ACC112 (cell line): Measurements from ENCODE around the gene CRY2.
A peak's percentile ranks its signal among the peaks of the same experiment; 100 is the strongest.

ENCODE experiments used
- H2AFZ ChIP-seq: fragments of 200-600 bp; sonication (generic); one replicate; pipeline ENCODE4 v1.6.0; 2017; ENCODE audit warnings: antibody characterized with exemption, low read length; ENCODE audit not compliant: unreplicated experiment
- H3K27ac ChIP-seq: fragments of 200-600 bp; sonication (generic); 2 replicates; pipeline ENCODE4 v1.5.1; 2014; ENCODE audit warnings: low read depth, mild to moderate bottlenecking, antibody characterized with exemption, low read length, moderate library complexity
- H3K27me3 ChIP-seq: fragments of 200-600 bp; sonication (generic); 2 replicates; pipeline ENCODE4 v1.6.1; 2014; ENCODE audit warnings: mild to moderate bottlenecking, antibody characterized with exemption, low read length, moderate library complexity, mixed read lengths; ENCODE audit not compliant: insufficient read depth
- H3K36me3 ChIP-seq: fragments of 200-600 bp; sonication (generic); 2 replicates; pipeline ENCODE4 v1.6.1; 2016; ENCODE audit warnings: mild to moderate bottlenecking, antibody characterized with exemption, low read length, moderate library complexity, mixed read lengths; ENCODE audit not compliant: insufficient read depth
- H3K4me1 ChIP-seq: fragments of 200-600 bp; sonication (generic); one replicate; pipeline ENCODE4 v1.6.1; 2016; ENCODE audit warnings: low read length, mixed read lengths; ENCODE audit not compliant: insufficient read depth, unreplicated experiment, control insufficient read depth
- H3K4me3 ChIP-seq: fragments of 200-600 bp; sonication (generic); 2 replicates; pipeline ENCODE4 v1.5.1; 2014; ENCODE audit warnings: mild to moderate bottlenecking, low read depth, low read length
- H3K79me2 ChIP-seq: fragments of 200-600 bp; sonication (generic); one replicate; pipeline ENCODE4 v1.6.0; 2016; ENCODE audit warnings: low read length; ENCODE audit not compliant: control insufficient read depth, unreplicated experiment, insufficient read depth

The CRY2 gene

GRCh38 chr11:45860348-45860747 lies 13.1 kb downstream of the CRY2 start:
- peaks cover 38% of the 10 kb centered on the region for H3K4me1 ChIP-seq
- peaks cover 19% of the 10 kb centered on the region for H3K36me3 ChIP-seq
- peak overlapping the region; percentile 65 for H3K27ac ChIP-seq
- H3K79me2 ChIP-seq: peaks cover 3% of the 10 kb centered on the region
- H2AFZ ChIP-seq: no peak overlapping the region
- H3K4me3 ChIP-seq: no peak overlapping the region
- no peaks in the 10 kb centered on the region for H3K27me3 ChIP-seq

GRCh38 chr11:45860764-45861510 lies 13.7 kb downstream of the CRY2 start:
- Histone ChIP-seq H3K36me3 (peaks cover 19% of the 10 kb centered on the region), H3K4me3 (no peak overlapping the region), H3K4me1 (peaks cover 38% of the 10 kb centered on the region), H3K27me3 (no peaks in the 10 kb centered on the region), H3K79me2 (peaks cover 3% of the 10 kb centered on the region), H2AFZ (no peak overlapping the region), H3K27ac (no peak overlapping the region)

GRCh38 chr11:45864041-45864440 lies 16.8 kb downstream of the CRY2 start:
- Histone ChIP-seq H3K27me3 (no peaks in the 10 kb centered on the region), H3K4me3 (no peak overlapping the region), H3K36me3 (peaks cover 14% of the 10 kb centered on the region; the same call in 1 of the 2 replicates), H3K79me2 (no peaks in the 10 kb centered on the region), H3K4me1 (peaks cover 14% of the 10 kb centered on the region), H2AFZ (no peak overlapping the region), H3K27ac (no peak overlapping the region)

- H3K4me3 ChIP-seq: no peak overlapping the region
- H3K36me3 ChIP-seq: peaks cover 3% of the 10 kb centered on the region; the same call in 1 of the 2 replicates
- H3K4me1 ChIP-seq: peaks cover 9% of the 10 kb centered on the region
- no peaks in the 10 kb centered on the region for H3K79me2 ChIP-seq
- H2AFZ ChIP-seq: no peak overlapping the region
- H3K27ac ChIP-seq: no peak overlapping the region
- H3K27me3 ChIP-seq: no peaks in the 10 kb centered on the region
Observed at GRCh38 chr11:45869551-45869950, 22.3 kb downstream of the CRY2 start.

GRCh38 chr11:45870706-45871105 lies 23.4 kb downstream of the CRY2 start:
- H3K4me1 ChIP-seq: peaks cover 9% of the 10 kb centered on the region
- H2AFZ ChIP-seq: no peak overlapping the region
- H3K27me3 ChIP-seq: no peaks in the 10 kb centered on the region
- H3K79me2 ChIP-seq: no peaks in the 10 kb centered on the region
- no peak overlapping the region for H3K27ac ChIP-seq
- H3K4me3 ChIP-seq: no peak overlapping the region
- peaks cover 3% of the 10 kb centered on the region; the same call in 1 of the 2 replicates for H3K36me3 ChIP-seq

GRCh38 chr11:45871638-45872037 lies 24.4 kb downstream of the CRY2 start:
- H3K27me3 ChIP-seq: no peaks in the 10 kb centered on the region
- H3K27ac ChIP-seq: no peak overlapping the region
- peaks cover 9% of the 10 kb centered on the region for H3K4me1 ChIP-seq
- no peaks in the 10 kb centered on the region for H3K79me2 ChIP-seq
- no peak overlapping the region for H2AFZ ChIP-seq
- H3K4me3 ChIP-seq: no peak overlapping the region
- H3K36me3 ChIP-seq: peaks cover 3% of the 10 kb centered on the region; the same call in 1 of the 2 replicates

GRCh38 chr11:45872651-45873356 lies 25.5 kb downstream of the CRY2 start:
- H3K27ac ChIP-seq: peak overlapping the region; percentile 45
- H3K79me2 ChIP-seq: no peaks in the 10 kb centered on the region
- H2AFZ ChIP-seq: no peak overlapping the region
- peaks cover 9% of the 10 kb centered on the region for H3K4me1 ChIP-seq
- H3K36me3 ChIP-seq: peaks cover 3% of the 10 kb centered on the region; the same call in 1 of the 2 replicates
- H3K4me3 ChIP-seq: no peak overlapping the region
- H3K27me3 ChIP-seq: no peaks in the 10 kb centered on the region

- Histone ChIP-seq H3K36me3 (peaks cover 3% of the 10 kb centered on the region; the same call in 1 of the 2 replicates), H3K4me1 (peaks cover 28% of the 10 kb centered on the region), H2AFZ (no peak overlapping the region), H3K4me3 (no peak overlapping the region), H3K27ac (no peak overlapping the region), H3K27me3 (no peaks in the 10 kb centered on the region), H3K79me2 (no peaks in the 10 kb centered on the region)
Observed at GRCh38 chr11:45876401-45876800, 29.1 kb downstream of the CRY2 start.

- Histone ChIP-seq H3K79me2 (no peaks in the 10 kb centered on the region), H3K36me3 (no peaks in the 10 kb centered on the region), H3K4me1 (peaks cover 35% of the 10 kb centered on the region), H3K27me3 (no peaks in the 10 kb centered on the region), H3K27ac (no peak overlapping the region), H3K4me3 (no peak overlapping the region), H2AFZ (no peak overlapping the region)
Observed at GRCh38 chr11:45877221-45877620, 29.9 kb downstream of the CRY2 start.

- Histone ChIP-seq H2AFZ (no peak overlapping the region), H3K4me1 (peaks cover 32% of the 10 kb centered on the region), H3K79me2 (no peaks in the 10 kb centered on the region), H3K27ac (no peak overlapping the region), H3K36me3 (no peaks in the 10 kb centered on the region), H3K27me3 (no peaks in the 10 kb centered on the region), H3K4me3 (no peak overlapping the region)
Observed at GRCh38 chr11:45877845-45878244, 30.6 kb downstream of the CRY2 start.
